Body of pancreas (tissue), 4 donors: ENCODE data around the gene CTIF. TPM values are rescaled to one million over a fixed set of nuclear protein-coding genes. Genes with fewer than 3 reads are reported as not detected.

Experiments used
- ATAC-seq: fragments of 150-250 bp; one replicate; pipeline ENCODE4 v1.9.1; 2016
- DNase-seq, 4 donors: peaks; one replicate each; pipeline ENCODE4 v3.0.0-alpha.2; 2019
- H3K27ac ChIP-seq, 4 donors: fragments of 200-600 bp; sonication (generic); 1 replicate in 3 of 4; 2 replicates in 1 of 4; pipeline versions ENCODE4 v1.5.1 to v1.6.1; 2016 to 2019; ENCODE audit warnings: mild to moderate bottlenecking in 1 of 4, mixed read lengths in 1 of 4, moderate library complexity in 1 of 4
- H3K27me3 ChIP-seq, 2 donors: fragments of 200-600 bp; sonication (generic); one replicate each; pipeline ENCODE4 v1.6.0; 2016; ENCODE audit warnings: mild to moderate bottlenecking in 1 of 2
- H3K36me3 ChIP-seq, 2 donors: fragments of 200-600 bp; sonication (generic); replicated peaks in 1 of 2; 2 replicates each; pipeline ENCODE4 v1.5.1; 2016; ENCODE audit warnings: low read depth in 2 of 2; ENCODE audit not compliant: insufficient read depth in 1 of 2
- H3K4me1 ChIP-seq: fragments of 200-600 bp; sonication (generic); one replicate; pipeline ENCODE4 v1.6.0; 2016
- H3K4me3 ChIP-seq, 2 donors: fragments of 200-600 bp; sonication (generic); 1 replicate in 1 of 2; 2 replicates in 1 of 2; pipeline ENCODE4 v1.5.1; 2016 to 2019
- H3K9me3 ChIP-seq, 3 donors: fragments of 200-600 bp; sonication (generic); 1 replicate in 2 of 3; 2 replicates in 1 of 3; pipeline ENCODE4 v1.5.1; 2016
- CTCF ChIP-seq, 7 experiments: fragments of 450-650 bp in 4 of 7; fragments of 200-600 bp in 3 of 7; sonication (generic) in 3 of 7; IDR thresholded peaks; one replicate each; pipeline ENCODE4 v1.5.1; 2016 to 2019; ENCODE audit warnings: antibody characterized with exemption in 7 of 7
- POLR2A ChIP-seq, 3 donors: fragments of 450-650 bp; IDR thresholded peaks; one replicate each; pipeline ENCODE4 v1.6.1; 2016; ENCODE audit warnings: antibody characterized with exemption in 3 of 3, mild to moderate bottlenecking in 2 of 3
- WGBS, 2 donors: methylation state at CpG; one replicate each; pipeline ENCODE4 v1.1.5; 2017; 5-methylcytosine and 5-hydroxymethylcytosine counted together
- intact Hi-C: fragments of 100-400 bp; cut with DNase I; formaldehyde crosslinking; loops from one replicate; pipeline ENCODE4 v1.15.1; 2023
- total RNA-seq, 2 donors: library from RNA; depleted of rRNA; stranded (reverse); fragments of >200 nt; gene quantifications; one replicate each; pipeline ENCODE4 v1.1.0, GENCODE V29; 2016

The CTIF gene
- total RNA-seq, 2 donors from 2014 or later, result 18.7 to 24.4 TPM

GRCh38 chr18:48828691-48829442, 290.0 kb downstream of the CTIF start:
- 81 to 84% methylated on average over 15 of the region's 15 CpGs for WGBS, 2 donors
- Histone ChIP-seq H3K9me3 (no peaks in the 10 kb centered on the region), H3K27ac (no peak overlapping the region), H3K4me3 (no peak overlapping the region), H3K4me1 (peaks cover 10% of the 10 kb centered on the region), H3K36me3 (no peaks in the 10 kb centered on the region), H3K27me3 (no peaks in the 10 kb centered on the region)
- TF ChIP-seq CTCF (IDR thresholded peaks at IDR 0.05) (no peak), POLR2A (IDR thresholded peaks at IDR 0.05) (no peak)
- intact Hi-C loops, result no loop called here
- ATAC-seq (no peak), DNase-seq (no peak)

- no peak for TF ChIP-seq CTCF (IDR thresholded peaks at IDR 0.05)
- TF ChIP-seq POLR2A (IDR thresholded peaks at IDR 0.05), result no peak
- Histone ChIP-seq H3K9me3 (no peaks in the 10 kb centered on the region), H3K4me1 (peaks cover 10% of the 10 kb centered on the region), H3K36me3 (no peaks in the 10 kb centered on the region), H3K4me3 (no peak overlapping the region), H3K27ac (no peak overlapping the region), H3K27me3 (no peaks in the 10 kb centered on the region)
- 93 to 95% methylated on average over 8 to 13 of the region's 13 CpGs for WGBS, 2 donors
- ATAC-seq, result no peak
- intact Hi-C loops, result no loop called here
- no peak for DNase-seq
These were observed 290.8 kb downstream of the CTIF start for GRCh38 chr18:48829443-48830149.

- no peaks in the 10 kb centered on the region for H3K36me3 ChIP-seq
- H3K27me3 ChIP-seq, result no peaks in the 10 kb centered on the region
- 91 to 92% methylated on average over 9 of the region's 9 CpGs for WGBS, 2 donors
- DNase-seq (no peak), ATAC-seq (no peak)
- no peak overlapping the region for H3K27ac ChIP-seq
- H3K9me3 ChIP-seq, result no peaks in the 10 kb centered on the region
- H3K4me3 ChIP-seq, result no peak overlapping the region
- intact Hi-C loops, result no loop called here
- no peak for TF ChIP-seq POLR2A (IDR thresholded peaks at IDR 0.05)
- no peak for TF ChIP-seq CTCF (IDR thresholded peaks at IDR 0.05)
- peaks cover 10% of the 10 kb centered on the region for H3K4me1 ChIP-seq
These were observed 292.4 kb downstream of the CTIF start for GRCh38 chr18:48831113-48831759.

GRCh38 chr18:48831802-48832201, 293.0 kb downstream of the CTIF start:
- no peaks in the 10 kb centered on the region for H3K9me3 ChIP-seq
- H3K27ac ChIP-seq, result no peak overlapping the region
- no peaks in the 10 kb centered on the region for H3K36me3 ChIP-seq
- intact Hi-C loops, result no loop called here
- peaks cover 10% of the 10 kb centered on the region for H3K4me1 ChIP-seq
- H3K4me3 ChIP-seq, result no peak overlapping the region
- ATAC-seq (no peak), DNase-seq (no peak)
- no peaks in the 10 kb centered on the region for H3K27me3 ChIP-seq
- 83 to 85% methylated on average over 6 of the region's 6 CpGs for WGBS, 2 donors
- no peak for TF ChIP-seq CTCF (IDR thresholded peaks at IDR 0.05)
- TF ChIP-seq POLR2A (IDR thresholded peaks at IDR 0.05), result no peak
